PC-3 (cell line): ENCODE measurements around the gene CCNK. TPM values are rescaled to one million over a fixed set of nuclear protein-coding genes. Genes with fewer than 3 reads are reported as not detected.

Source experiments
- ATAC-seq: fragments of 200-7000 bp; cut with Tn5 transposase; 2 replicates; pipeline ENCODE4 v1.9.1; 2020; ENCODE audit warnings: mild to moderate bottlenecking, moderate library complexity
- BruUV-seq: library from RNA; stranded (reverse); fragments of 400-500 nt; replicated peaks from 2 replicates; lab custom pipeline; 2021; lab: Mats Ljungman, UMichigan
- CTCF ChIA-PET: fragments of 300-600 bp; sonication (Branson Sonifier 250); formaldehyde crosslinking; loops from one replicate; lab custom pipeline; 2022; ENCODE audit warnings: antibody characterized with exemption; lab: Charles Lee
- POLR2A ChIA-PET: fragments of 300-600 bp; sonication (Branson Sonifier 250); formaldehyde crosslinking; loops from one replicate; lab custom pipeline; 2022; ENCODE audit warnings: antibody characterized with exemption; ENCODE audit not compliant: unreplicated experiment; lab: Charles Lee
- DNase-seq: peaks from one replicate; pipeline ENCODE4 v3.0.0-alpha.2; 2015
- H2AFZ ChIP-seq: fragments of 300-600 bp; sonication (generic); 2 replicates; pipeline ENCODE4 v1.6.0; 2016; ENCODE audit warnings: antibody characterized with exemption, low read length
- H3F3A ChIP-seq: fragments of 300-600 bp; sonication (generic); one replicate; pipeline ENCODE4 v1.6.0; 2017; ENCODE audit warnings: antibody characterized with exemption, low read length, control low read depth, mild to moderate bottlenecking; ENCODE audit not compliant: unreplicated experiment
- H3K27ac ChIP-seq: fragments of 300-600 bp; sonication (generic); 2 replicates; pipeline ENCODE4 v1.5.1; 2016; ENCODE audit warnings: mild to moderate bottlenecking, low read length
- H3K27me3 ChIP-seq: fragments of 300-600 bp; sonication (generic); 2 replicates; pipeline ENCODE4 v1.6.1; 2016; ENCODE audit warnings: low read length, mixed read lengths
- H3K36me3 ChIP-seq: fragments of 300-600 bp; sonication (generic); 2 replicates; pipeline ENCODE4 v1.6.1; 2016; ENCODE audit warnings: low read depth, mixed run types, low read length, mixed read lengths
- H3K4me1 ChIP-seq: fragments of 300-600 bp; sonication (generic); 2 replicates; pipeline ENCODE4 v1.5.1; 2016; ENCODE audit warnings: low read length; ENCODE audit not compliant: insufficient read depth
- H3K4me2 ChIP-seq: fragments of 300-600 bp; sonication (generic); 2 replicates; pipeline ENCODE4 v1.6.0; 2016; ENCODE audit warnings: low read length
- H3K4me3 ChIP-seq: fragments of 300-600 bp; sonication (generic); 2 replicates; pipeline ENCODE4 v1.5.1; 2016; ENCODE audit warnings: mild to moderate bottlenecking, low read length, mixed read lengths
- H3K79me2 ChIP-seq: fragments of 300-600 bp; sonication (generic); 2 replicates; pipeline ENCODE4 v1.6.1; 2017; ENCODE audit warnings: low read length, mixed read lengths
- H3K9ac ChIP-seq: fragments of 300-600 bp; sonication (generic); 2 replicates; pipeline ENCODE4 v1.6.0; 2016; ENCODE audit warnings: mild to moderate bottlenecking, low read length
- H3K9me2 ChIP-seq: fragments of 300-600 bp; sonication (generic); replicated peaks from 2 replicates; pipeline ENCODE4 v1.6.1; 2016; ENCODE audit warnings: mixed run types, low read length, mixed read lengths
- H3K9me3 ChIP-seq: fragments of 300-600 bp; sonication (generic); 2 replicates; pipeline ENCODE4 v1.6.1; 2016; ENCODE audit warnings: low read length, mixed read lengths
- H4K20me1 ChIP-seq: fragments of 300-600 bp; sonication (generic); 2 replicates; pipeline ENCODE4 v1.6.1; 2016; ENCODE audit warnings: low read length, mixed read lengths
- CTCF ChIP-seq: fragments of 300-600 bp; sonication (generic); conservative IDR thresholded peaks from 2 replicates; pipeline ENCODE4 v1.5.1; 2017; ENCODE audit warnings: antibody characterized with exemption, low read depth, mild to moderate bottlenecking, low read length
- EZH2 ChIP-seq: fragments of 300-600 bp; sonication (generic); IDR thresholded peaks from one replicate; pipeline ENCODE4 v1.6.1; 2017; ENCODE audit warnings: antibody characterized with exemption, mild to moderate bottlenecking, low read length; ENCODE audit not compliant: unreplicated experiment
- EZH2phosphoT487 ChIP-seq: fragments of 300-600 bp; sonication (generic); IDR thresholded peaks from 2 replicates; pipeline ENCODE4 v1.6.1; 2018; ENCODE audit warnings: mild to moderate bottlenecking, antibody characterized with exemption, low read length, borderline replicate concordance
- intact Hi-C: fragments of 100-400 bp; cut with micrococcal nuclease; formaldehyde crosslinking; loops from 2 replicates; pipeline ENCODE4 v1.9.0; 2023
- total RNA-seq: library from RNA; depleted of rRNA; stranded (reverse); fragments of >200 nt; gene quantifications from 2 replicates; pipeline ENCODE4 v1.2.3, GENCODE V29; 2014

Gene CCNK
- total RNA-seq, 1 experiment from 2014 or later, result 26.2 TPM

DNA sequence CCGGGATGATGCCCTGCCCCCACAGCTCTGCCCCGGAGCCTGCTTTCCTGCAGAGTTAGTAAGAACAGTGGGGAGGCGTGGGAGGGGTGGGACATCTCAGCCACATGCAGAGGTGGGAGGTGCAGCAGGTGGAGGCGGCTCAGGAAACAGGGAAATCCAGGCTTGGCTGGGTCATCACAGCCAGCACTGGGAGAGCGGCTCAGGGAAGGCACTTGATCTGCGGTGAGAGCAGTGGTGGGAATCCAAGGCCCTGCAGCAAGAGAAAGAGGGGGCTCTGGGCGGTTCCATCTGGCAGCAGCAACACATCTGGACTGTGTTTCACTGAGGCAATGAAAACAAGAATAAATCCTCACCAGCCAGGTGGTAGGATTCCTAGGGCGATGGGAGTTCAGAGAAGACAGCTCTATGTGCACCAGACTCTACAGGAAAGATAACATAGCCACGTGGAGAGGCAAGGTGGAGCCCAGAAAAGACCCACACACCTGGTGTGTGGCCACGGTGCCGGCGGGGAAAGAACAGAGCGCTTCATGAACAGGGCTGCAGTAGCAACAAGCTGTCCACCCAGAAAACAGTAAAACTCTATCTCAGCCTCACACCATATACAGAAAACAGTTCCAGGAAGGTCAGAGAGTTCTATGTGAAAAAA lies 65.1 kb downstream of the CCNK start:
- BruUV-seq, result no TSS peak
- H2AFZ ChIP-seq, result no peak overlapping the region
- no peaks in the 10 kb centered on the region for H3K36me3 ChIP-seq
- intact Hi-C loops, result no loop called here
- no peaks in the 10 kb centered on the region for H3K9me3 ChIP-seq
- no peak for TF ChIP-seq EZH2phosphoT487
- no peak for TF ChIP-seq EZH2
- TF ChIP-seq CTCF, result no peak
- CTCF ChIA-PET, result no interaction called here
- no peaks in the 10 kb centered on the region for H3F3A ChIP-seq
- ATAC-seq (no peak), DNase-seq (no peak)
- H3K27ac ChIP-seq, result no peak overlapping the region
- H3K9me2 ChIP-seq, result no peaks in the 10 kb centered on the region
- no peak overlapping the region for H3K4me2 ChIP-seq
- H3K9ac ChIP-seq, result no peak overlapping the region
- POLR2A ChIA-PET, result no interaction called here
- peaks cover 29% of the 10 kb centered on the region; the same call in 1 of the 2 replicates for H4K20me1 ChIP-seq
- H3K4me1 ChIP-seq, result peaks cover 9% of the 10 kb centered on the region
- no peak overlapping the region for H3K4me3 ChIP-seq
- peaks cover 100% of the 10 kb centered on the region for H3K79me2 ChIP-seq
- no peaks in the 10 kb centered on the region for H3K27me3 ChIP-seq

DNA sequence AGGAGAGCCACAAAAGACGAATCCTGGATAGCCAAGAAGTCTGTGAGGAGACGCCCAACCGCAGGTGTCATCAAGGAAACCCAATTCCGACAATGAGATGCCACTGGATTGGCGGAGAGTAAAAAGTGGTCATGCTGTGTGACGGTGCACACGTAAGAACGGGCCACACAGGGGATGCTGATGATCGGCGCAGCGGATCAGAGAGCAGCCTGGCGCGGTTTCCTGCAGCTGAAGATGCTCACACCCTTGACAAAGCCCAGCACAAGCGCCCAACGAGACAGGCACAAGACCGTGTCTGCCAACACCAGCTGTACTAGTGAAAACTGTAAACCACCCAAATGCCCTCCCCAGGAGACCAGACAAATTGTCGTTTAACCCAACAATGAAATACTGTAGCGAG lies 67.0 kb downstream of the CCNK start:
- intact Hi-C loops, result no loop called here
- H2AFZ ChIP-seq, result no peak overlapping the region
- ChIA-PET CTCF (no interaction called here), POLR2A (no interaction called here)
- no peaks in the 10 kb centered on the region for H3K9me2 ChIP-seq
- H3K27ac ChIP-seq, result no peak overlapping the region
- no peaks in the 10 kb centered on the region for H3K9me3 ChIP-seq
- TF ChIP-seq CTCF (no peak), EZH2phosphoT487 (no peak), EZH2 (no peak)
- no peaks in the 10 kb centered on the region for H3K27me3 ChIP-seq
- no peaks in the 10 kb centered on the region for H3K4me1 ChIP-seq
- no TSS peak for BruUV-seq
- no peak overlapping the region for H3K4me3 ChIP-seq
- H3K79me2 ChIP-seq, result peaks cover 98% of the 10 kb centered on the region
- no peak overlapping the region for H3K9ac ChIP-seq
- DNase-seq (no peak), ATAC-seq (no peak)
- H3F3A ChIP-seq, result no peaks in the 10 kb centered on the region
- peaks cover 21% of the 10 kb centered on the region; the same call in 1 of the 2 replicates for H4K20me1 ChIP-seq
- no peaks in the 10 kb centered on the region for H3K36me3 ChIP-seq
- H3K4me2 ChIP-seq, result no peak overlapping the region

DNA sequence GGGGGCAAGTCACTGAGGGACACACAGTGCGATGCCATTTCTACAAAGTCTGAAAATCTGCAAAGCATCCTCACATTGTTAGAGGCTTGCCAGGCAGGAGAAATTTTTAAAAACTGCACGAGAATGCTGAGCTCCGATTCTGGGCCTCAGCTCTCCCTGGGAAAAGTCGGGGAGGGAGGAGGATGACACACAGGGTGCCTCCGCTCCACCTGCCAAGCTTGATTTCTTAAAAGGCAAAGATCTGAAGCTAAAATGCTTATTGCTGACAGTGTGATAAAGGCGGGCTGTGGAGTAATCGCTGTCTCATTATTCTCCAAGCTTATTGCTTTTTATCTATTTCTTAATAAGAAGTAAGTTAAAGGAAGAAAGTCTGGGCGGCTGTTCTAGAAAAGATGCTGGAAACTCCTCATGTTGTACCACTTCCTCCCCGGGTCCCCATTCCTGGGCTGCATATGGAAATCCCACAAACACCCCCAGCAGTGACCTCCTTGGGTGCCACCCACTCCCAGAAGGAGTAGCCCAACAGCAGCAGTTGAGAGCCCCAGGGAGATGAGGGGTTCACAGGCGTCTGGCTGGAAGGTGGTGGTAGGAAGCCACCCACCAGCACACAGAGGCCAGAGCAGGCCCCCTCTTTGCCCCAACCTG lies 67.8 kb downstream of the CCNK start:
- Histone ChIP-seq H3F3A (no peaks in the 10 kb centered on the region), H4K20me1 (peaks cover 17% of the 10 kb centered on the region; the same call in 1 of the 2 replicates), H3K9me2 (no peaks in the 10 kb centered on the region), H3K4me2 (no peak overlapping the region), H3K79me2 (peaks cover 98% of the 10 kb centered on the region), H3K4me3 (no peak overlapping the region), H3K4me1 (no peaks in the 10 kb centered on the region), H3K9me3 (no peaks in the 10 kb centered on the region), H3K27me3 (no peaks in the 10 kb centered on the region), H2AFZ (no peak overlapping the region), H3K27ac (no peak overlapping the region), H3K9ac (no peak overlapping the region), H3K36me3 (no peaks in the 10 kb centered on the region)
- intact Hi-C loops, result no loop called here
- ChIA-PET CTCF (no interaction called here), POLR2A (no interaction called here)
- BruUV-seq, result no TSS peak
- ATAC-seq (no peak), DNase-seq (no peak)
- TF ChIP-seq EZH2 (no peak), EZH2phosphoT487 (no peak), CTCF (no peak)
